Activated naive CD8-positive, alpha-beta T cell treated with anti-CD3 and anti-CD28 coated beads, Interleukin-2, amount 50 U/mL, for 16 hours (primary cell): ENCODE data around the gene HAGH.
"Not testable (repeated sequence)": the region's sequence is repeated elsewhere in the genome, so short reads cannot be mapped to it uniquely, and the experiment has no call there.

Experiments
- DNase-seq: peaks from one replicate; pipeline ENCODE4 v3.0.0-alpha.2; 2020; ENCODE audit warnings: low read depth, low spot score

Gene HAGH

DNA sequence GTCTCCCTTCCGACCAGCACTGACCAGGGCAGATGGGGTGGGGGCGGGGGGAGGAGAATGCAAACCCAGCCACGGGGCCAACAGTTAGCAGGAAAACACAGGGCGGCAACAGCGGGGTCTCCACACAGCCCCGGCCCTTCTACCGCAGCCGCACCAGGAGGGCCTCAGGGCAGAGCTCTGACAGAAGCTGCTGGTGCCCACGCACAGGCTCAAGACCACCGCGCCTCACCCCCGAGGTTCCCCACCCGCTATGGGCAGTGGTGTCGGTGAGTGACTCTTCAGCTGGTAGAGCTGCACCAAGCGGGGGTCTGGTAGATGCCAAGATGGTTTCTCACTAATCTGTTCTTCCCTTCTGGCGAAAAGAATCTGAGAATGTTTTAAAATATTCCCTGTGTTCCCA is 16.1 kb downstream of the HAGH start:
- DNase-seq: no peak

GRCh38 chr16:1810106-1810505 is 16.5 kb downstream of the HAGH start:
- DNase-seq: no peak

DNA sequence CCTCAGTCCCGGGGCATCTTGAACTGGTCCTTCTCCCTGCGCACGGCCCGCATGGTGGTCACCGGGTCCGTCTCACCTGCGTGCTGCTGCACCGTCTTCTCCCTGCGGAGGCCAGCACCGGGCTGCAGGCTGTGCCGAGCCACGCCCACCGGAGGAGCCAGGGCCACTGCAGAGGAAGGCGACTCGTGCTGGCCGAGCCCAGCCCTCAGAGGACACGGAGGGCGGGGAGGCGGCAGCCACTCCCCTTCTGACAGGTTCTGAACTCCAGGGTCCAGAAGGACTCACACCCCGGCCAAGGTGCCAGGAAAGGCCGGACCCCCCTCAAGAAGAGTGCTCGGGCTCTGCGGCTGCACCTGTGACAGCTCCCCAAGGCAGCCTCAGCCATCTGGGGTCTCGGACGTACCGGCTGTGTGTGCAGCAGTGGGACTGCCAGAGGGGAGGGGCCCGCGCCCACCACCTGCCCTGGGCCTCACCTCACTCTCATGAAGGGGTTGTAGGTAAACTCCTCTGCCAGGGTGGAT is 17.3 kb downstream of the HAGH start:
- DNase-seq: no peak

GRCh38 chr16:1808691-1809090 is 17.9 kb downstream of the HAGH start:
- no peak for DNase-seq

- DNase-seq: no peak
These were observed 19.0 kb downstream of the HAGH start for GRCh38 chr16:1807626-1808025.

DNA sequence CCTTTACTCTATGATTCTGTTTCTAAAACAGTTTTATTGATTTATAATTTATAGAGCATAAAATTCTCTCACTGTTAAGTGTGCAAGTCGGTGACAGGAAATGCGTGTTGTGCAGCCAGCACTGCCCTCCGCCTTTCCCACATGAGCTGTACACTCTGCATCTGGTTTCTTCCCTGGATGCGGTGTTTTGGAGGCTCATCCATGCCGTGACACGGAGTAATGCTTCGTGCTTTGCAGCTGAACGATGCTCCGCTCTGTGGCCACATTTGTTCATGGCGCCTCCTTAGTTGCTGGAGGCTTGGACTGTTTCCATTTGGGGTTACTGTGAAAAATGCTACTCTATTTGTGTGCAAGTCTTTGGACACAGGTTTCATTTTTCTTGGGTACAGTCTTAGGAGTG is 25.9 kb downstream of the HAGH start:
- DNase-seq: no peak

DNA sequence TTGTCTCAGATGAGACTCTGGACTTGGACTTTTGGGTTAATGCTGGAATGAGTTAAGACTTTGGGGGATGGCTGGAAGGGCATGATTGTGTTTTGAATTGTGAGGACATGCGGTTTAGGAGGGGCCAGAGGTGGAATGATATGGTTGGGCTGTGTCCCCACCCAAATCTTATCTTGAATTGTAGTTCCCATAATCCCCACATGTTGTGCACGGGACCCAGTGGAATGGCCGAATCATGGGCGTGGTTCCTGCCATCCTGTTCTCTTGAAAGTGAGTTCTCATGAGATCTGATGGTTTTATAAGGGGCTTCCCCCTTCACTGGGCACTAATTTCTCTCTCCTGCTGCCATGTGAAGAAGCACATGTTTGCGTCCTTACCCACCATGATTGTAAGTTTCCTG is 27.4 kb downstream of the HAGH start:
- DNase-seq: not testable (repeated sequence)

DNA sequence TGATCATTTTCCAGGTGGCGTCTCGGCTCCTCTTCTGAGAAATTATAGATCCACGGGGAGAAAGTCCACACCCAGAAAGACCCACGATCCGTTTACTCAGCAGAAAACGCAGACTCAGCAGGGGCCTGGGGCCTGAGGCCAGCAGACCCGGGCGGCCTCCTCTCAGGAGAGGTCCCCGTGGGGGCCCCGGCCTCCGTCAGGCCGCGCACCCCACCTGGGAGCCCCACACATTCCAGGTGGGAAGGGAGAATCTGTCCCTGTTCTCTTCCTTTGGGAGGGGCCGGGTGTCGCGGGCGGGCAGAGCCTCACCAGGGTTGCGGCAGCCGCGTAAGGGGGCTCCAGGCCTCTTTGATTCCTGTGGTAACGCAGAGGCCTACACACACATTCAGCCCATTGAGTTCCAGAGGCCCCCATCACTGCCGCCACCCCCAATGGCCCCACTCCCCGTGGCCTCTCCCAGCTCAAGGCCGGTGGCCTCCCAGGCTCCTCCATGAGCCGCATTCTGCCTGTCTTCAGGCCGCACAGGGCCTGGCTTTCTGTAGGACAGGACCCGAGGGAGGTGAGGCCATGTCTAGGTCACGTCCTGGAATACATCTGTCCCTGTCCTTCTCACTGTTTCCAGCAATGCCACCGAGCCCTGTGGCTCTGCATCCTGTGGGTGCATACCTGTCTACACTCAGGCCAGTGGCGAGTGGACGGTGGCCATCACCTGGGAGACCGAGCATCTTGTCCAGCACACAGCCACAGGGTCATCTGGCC is 31.5 kb downstream of the HAGH start:
- DNase-seq: no peak

- DNase-seq: no peak
These were observed 32.3 kb downstream of the HAGH start for GRCh38 chr16:1794221-1794871.

DNA sequence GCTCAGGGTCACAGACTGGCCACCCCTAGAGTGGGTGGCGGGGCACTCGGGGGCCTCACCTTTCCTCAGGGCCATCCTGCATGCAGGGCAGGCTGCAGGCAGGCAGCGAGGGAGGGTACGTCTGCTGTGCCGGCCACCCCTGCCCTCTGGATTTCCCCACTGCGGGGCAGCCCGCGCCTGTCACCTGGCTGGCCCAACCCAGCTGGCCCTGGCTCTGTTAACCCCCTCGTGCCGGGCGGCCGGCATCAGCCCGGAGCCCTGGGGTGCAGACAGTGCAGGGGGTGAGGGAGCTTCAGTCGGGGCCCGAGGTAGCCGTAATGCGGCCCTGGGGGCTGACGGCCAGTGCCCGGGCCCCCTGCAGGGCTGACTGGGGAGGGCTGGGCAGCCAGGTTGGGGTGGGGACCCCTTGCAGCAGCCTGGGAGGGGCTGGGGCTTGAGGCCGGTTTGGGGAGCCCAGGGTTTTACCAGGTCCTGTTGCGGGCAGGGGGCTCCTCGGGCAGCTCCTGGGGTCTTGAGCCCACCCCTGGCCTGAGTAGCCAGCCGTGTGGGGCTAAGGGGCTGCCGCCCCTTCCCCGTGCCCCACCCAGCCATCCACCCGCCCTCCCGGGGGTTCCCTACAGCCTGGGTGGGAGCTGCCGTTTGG is 32.9 kb downstream of the HAGH start, which contains the start of gene IGFALS:
Gene IGFALS (minus strand): TSS at position 128 of the 643 bp plus-strand sequence. CDS start 53 bp downstream, at position 75.
- no peak for DNase-seq

- no peak for DNase-seq
These were observed 33.6 kb downstream of the HAGH start for GRCh38 chr16:1792836-1793577.

DNA sequence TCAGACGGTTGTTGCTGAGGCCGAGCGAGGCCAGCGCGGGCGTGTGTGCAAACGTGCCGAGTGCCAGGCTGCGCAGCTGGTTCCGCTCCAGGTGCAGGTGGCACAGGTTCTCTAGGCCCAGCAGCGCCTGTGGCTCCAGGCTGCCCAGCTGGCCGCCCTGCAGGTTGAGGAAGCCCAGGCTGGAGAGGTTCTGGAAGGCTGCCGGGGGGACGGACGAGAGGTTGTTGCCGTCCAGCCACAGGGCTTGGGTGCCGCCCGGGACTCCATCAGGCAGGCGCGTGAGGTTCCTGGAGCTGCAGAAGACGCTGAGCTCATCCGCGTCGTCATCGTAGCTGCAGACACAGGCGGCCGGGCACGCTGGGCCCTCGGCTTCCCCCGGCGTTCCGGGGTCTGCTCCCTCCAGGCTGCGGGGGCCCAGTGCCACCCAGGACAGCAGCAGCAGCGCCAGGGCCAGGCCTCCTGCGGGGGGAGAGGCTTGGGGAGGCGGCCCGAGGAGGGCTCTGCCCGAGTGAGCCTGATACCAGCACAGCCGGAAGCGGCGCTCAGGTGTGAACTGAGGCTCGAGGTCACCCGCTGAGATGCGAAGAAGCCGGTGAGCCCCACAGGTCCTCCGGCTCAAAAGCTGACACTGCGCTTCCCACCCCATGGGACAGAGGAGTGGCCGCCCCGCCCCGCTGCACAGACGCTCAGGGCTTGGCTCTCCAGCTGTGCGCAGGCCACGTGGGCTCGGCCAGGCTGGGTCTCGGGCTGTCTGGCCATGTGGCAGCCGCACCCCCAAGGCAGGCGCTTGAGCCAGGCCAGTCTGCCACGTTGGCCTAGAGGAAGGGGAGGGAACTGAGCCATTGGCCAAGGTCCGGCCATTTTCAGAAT is 34.4 kb downstream of the HAGH start:
- no peak for DNase-seq

DNA sequence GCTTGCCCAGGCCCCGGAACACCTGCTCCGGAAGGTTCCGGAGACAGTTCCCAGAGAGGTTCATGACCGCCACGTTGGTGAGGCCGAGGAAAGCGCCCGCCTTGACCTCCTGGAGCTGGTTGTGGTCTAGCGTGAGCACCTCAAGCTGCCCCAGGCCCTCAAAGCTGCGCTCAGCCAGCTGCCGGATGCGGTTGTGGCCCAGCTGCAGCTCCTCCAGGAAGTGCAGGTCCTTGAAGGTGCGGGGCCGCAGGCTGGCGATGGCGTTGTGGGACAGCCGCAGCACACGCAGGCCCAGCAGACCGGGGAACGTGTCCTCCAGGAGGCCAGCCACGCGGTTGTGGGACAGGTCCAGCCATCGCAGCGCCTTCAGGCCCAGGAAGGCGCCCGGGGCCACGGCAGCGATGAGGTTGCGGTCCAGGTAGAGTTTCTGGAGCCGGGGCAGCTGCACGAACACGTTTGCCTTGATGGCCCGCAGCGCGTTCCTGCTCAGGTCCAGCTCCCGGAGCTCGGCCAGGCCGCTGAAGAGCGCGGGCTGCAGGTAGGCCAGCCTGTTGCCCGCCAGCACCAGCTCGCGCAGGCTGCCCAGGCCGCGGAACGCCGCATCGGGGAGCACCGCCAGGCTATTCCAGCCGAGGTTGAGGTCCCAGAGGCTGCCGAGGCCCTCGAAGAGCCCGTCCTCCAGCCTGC is 35.2 kb downstream of the HAGH start:
- DNase-seq: no peak

GRCh38 chr16:1790611-1791255 is 35.9 kb downstream of the HAGH start:
- DNase-seq: no peak

DNA sequence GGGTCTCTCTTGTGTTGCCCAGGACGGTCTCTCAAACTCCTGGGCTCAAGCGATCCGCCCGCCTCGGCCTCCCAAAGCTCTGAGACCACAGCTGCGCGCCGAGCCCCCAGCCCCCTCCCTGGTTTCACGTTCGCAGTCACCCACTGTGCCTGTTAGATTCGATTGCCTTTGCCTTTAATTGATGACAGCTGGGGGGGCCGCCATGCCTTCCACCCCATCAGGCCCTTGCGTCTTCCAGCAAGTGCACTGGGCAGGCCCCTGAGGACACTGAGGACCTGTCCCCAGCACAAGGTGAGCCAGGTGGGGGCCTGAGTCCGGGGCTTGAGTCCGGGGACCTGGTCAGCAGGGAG is 36.4 kb downstream of the HAGH start:
- no peak for DNase-seq

GRCh38 chr16:1789643-1790045 is 37.0 kb downstream of the HAGH start:
- DNase-seq: no peak

GRCh38 chr16:1788708-1789100 is 37.9 kb downstream of the HAGH start:
- DNase-seq: no peak

DNA sequence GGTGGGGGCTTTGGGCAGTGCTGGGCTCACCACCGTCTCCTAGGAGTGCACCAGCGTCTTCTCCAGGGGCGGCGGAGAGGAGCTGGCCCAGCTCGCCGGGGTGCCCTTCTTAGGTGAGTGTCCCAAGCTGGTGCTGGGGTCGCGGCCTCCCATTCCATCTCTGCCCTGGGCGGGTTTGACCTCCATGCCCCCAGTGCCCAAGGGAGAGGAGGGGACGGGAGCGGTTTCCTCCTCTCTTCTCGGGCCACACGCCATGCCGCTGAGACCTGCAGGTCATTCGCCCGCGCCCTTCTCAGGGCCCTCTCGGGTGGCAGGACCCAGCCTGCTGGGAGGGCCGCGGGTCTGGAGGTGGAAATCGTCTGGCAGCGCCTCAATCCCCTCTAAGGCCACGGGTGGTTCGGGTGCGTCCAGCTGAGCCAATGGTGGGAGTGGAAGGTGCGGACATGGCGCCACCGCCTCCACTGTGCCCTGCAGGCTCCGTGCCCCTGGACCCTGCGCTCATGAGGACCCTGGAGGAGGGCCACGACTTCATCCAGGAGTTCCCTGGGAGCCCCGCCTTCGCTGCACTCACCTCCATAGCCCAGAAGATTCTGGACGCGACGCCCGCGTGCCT is 38.4 kb downstream of the HAGH start:
- no peak for DNase-seq

GRCh38 chr16:1787322-1788094 is 39.1 kb downstream of the HAGH start:
- no peak for DNase-seq
